CD4-positive, alpha-beta T cell treated with Interleukin-15 for 4 hours (primary cell): ENCODE measurements around the gene RASGRP2.
A peak's percentile ranks its signal among the peaks of the same experiment; 100 is the strongest.

ENCODE experiments used
- DNase-seq: peaks from one replicate; pipeline ENCODE4 v3.0.0-alpha.2; 2020; ENCODE audit warnings: low spot score

The RASGRP2 gene

DNA sequence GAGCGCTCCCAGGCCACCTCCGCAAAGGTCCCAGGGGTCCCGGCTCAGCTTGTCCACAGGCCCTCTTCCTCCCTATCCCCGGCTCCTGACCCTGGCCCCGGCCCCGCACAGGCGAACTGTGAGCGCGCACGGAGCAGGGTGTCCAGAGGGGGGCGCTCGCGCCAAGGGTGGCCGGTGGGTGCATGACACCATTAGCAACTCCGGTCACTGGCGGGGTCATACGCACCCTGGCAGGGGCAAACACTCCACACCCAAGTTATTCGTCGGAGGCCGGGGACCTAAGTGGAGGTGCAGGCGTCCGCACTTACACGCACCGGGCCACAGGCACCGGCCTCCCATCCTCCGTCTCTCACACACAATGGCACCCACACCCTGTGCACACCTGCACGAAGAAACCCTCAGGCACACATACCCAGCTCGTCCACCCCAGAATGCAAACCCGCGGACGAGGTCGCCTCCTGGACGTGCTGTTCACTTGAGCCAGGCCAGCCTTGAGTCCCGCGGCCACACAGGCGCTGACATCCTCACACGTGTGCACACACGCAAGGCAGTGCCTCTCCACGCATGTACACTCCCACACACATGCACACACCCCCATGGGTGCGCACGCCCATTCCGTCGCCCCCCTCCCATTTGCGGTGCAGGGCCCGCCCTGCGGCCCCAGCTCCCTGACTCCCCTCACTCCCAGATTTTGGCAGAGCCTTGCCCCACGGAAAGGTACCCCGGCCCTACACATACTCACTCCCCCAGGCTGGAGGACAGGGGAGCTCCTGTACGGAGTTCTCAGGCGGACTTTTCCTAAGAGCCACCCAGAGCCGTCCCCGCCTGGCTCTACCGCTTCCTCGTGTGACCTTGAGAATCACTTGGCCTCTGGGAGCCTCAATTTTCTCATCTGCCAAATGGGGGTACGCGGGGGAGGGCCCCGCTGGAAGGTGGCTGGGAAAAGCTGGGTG lies at the start of gene RASGRP2:
Gene RASGRP2 (minus strand): TSS at position 552 of the 953 bp plus-strand sequence. CDS start 1,276 bp downstream, outside the sequence.
- peak; percentile 85 for DNase-seq

DNA sequence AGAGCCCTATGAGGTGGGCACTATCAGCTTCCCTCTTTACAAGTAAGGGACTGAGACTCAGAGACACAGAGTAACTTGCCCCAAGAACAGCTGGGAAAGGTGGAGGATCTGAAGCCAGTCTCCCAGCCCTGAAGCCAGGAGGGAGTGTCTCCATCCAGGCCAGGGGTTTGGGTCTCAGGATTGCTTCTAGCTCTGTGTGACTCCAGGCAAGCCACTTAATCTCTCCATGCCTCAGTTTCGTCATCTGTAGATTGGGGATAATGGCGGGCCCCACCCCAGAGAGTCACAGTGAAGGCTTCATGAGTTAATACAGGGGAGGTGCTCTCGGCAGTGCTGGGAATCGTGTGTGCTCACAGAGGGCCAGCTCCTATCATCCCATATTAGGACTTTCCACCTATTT lies 48.5 kb upstream of the RASGRP2 start:
- no peak for DNase-seq

DNA sequence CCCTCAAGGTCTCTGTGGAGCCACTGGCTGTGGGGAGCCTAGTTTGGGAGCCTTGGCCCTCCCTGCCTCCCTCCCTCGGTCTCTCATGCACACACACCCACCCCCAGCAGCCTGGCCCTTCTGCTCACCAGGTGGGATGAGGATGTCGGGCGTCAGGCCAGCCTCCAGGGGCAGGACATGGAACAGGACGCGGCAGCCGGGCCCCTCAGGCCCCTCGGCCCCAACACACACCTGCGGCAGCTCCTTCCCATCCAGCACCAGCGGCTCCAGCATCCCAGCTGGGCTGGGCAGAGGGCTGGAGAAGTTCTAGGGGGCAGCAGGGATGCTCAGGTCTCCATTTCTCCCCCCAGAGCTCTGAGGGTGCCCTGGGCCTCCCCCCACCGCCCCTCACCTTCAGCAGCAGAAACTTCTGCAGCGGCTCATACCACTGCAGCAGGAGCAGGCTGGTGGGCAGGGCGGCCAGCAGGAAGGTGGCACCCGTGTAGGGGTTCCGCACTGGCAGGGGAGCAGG lies 47.9 kb upstream of the RASGRP2 start:
- no peak for DNase-seq

DNA sequence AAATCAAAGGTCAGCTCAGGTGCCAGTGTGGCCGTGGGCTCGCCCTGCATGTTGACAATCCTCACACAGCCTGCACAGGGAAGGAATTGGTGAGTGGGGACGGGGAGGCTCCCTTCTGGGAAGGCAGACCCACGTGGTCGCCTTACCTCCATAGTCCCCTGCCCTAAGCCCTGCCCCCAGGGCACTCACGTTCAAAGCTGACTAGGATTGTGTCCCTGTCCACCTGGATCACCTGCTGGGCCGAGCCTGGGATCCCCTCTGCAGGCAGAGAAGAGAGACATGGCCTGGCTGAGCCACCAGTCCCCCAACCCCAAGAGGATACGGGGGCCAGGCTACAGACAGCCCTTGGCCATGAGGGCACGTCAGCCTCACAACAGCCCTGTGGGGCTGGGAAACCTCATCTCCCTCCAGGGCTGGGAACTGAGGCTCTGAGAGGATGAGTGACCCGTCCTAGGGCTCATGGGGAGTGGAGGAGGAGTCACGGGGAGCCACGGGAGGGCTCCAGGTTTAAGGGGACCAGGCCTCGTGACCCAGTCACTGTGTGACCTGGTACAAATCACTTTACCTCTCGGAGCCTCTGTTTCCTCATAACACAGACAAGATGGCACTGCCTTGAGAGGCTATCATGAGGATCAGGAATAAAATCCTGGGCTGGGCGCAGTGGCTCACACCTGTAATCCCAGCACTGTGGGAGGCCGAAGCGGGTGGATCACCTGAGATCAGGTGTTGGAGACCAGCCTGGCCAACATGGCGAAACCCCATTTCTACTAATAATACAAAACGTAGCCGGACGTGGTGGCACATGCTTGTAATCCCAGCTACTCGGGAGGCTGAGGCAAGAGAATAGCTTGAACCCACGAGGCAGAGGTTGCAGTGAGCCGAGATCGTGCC lies 46.5 kb upstream of the RASGRP2 start:
- DNase-seq: no peak

DNA sequence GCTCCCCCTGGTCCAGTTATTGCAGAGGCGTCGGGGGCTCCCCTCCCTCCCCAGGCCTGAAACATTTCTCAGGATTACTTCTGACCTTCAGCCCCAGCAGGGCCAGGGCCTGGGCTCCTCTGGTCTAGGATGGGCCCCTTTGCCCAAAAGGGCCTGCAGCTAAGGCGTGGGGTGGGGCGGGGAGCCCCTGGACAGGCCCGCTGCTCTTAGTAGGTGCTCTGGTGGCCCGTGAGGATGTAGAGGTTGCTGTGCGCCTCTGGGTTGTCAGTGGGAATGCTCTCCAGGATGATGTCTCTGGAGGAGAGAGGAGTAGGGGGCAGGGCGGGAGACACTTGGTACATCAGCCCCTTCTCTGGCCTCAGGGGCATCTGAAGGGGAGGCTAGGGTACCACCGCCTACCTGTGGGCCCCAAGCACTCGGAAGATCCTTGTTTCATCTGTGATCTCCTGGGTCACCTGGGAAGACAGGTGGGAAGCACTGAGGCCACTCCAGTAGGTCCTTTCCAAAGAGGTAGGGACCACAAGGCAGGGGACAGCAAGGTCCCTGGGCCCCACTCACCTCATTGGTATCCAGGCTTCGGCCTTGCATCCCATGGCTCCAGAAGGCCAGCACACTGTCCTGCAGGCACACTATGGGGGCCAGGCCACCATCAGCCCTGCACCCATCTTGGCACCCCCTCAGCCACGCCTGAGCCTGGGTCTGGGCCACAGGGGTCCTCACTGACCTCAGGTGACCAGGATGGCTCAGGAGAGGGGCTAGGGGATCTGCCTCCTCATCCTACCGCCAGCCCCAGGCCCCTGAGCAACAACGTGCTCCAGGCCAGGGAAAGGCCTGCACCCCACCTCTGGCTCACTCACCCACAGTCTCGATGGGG lies 45.6 kb upstream of the RASGRP2 start:
- no peak for DNase-seq

DNA sequence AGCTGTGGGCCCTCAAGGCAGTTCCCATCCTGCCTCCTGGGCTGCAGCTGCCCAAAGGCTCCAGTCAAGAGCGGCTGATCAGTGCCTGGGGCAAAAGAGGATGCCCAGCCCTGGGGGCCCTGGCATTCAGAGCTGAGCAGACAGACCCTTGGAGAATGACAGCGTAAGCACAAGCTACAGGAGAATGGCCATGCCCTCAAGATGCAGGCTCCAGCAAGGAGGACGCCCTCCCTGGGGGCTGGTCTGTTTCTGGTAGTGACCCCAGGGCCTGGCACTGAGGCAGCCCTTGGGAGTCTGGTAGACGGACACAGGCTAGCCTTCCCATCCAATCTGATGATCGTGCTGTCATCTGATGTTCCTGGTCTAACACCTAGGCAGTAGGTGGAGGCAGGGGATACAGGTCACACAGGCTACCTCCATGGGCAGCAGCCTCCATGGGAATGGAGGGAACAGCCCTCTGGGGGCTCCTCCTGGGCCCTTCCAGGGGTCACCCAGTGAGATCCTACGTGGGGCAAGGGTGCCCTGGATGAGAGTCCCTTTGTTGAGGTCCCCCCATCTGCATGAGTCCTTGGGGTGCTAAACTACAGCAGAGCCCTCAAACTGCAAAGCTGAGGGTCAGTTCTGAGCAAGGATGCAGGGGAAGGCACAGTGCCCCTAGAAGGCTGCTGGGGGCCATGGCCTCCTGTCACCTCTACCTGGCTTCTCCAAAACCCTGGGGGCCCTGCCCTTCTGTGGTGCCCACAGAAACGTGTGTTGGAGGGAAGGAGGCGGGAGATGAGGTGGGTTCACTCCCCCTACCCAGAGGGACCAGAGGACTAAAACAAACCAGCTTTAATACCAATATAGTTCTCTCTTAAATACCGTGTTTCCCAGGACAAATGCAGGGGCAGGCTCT lies 44.6 kb upstream of the RASGRP2 start:
- no peak for DNase-seq

DNA sequence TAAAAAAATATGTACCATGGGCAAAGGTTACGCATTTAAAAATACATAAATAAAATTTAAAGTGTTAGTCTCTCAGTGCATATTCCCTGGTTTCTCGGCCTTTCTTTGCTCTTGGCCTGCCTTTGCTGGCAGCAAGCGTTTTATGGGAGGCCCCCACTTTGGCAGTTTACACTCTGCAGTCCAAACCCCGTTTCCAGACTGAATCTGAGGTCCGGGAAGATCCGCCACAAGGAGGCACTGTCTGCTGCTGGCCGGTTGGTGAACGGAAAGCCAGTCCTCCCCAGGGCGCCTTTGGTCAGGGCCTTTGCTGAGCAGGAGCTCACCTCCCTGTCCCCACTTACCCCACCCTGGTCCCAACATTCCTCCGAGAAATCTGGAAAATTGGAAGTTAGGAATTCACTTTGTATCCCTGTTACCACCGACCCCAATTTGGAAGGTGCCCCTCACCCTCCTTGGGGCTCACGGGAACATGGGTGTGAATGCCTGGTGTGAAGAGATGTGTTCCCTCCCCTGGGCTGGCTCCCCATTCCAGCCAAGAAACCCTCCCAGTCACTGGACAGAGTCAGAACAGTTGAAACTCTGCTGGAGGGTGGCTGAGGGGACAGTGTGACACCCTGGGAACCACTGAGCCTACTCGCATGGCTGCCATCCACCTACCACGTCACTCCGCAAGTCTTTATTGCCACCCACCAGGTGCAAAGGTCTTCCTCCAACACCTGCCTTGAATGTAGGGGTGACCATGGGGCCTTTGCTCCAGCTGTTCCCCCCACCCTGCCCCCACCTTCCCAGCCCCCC lies 43.8 kb upstream of the RASGRP2 start:
- peak; percentile 64 for DNase-seq

DNA sequence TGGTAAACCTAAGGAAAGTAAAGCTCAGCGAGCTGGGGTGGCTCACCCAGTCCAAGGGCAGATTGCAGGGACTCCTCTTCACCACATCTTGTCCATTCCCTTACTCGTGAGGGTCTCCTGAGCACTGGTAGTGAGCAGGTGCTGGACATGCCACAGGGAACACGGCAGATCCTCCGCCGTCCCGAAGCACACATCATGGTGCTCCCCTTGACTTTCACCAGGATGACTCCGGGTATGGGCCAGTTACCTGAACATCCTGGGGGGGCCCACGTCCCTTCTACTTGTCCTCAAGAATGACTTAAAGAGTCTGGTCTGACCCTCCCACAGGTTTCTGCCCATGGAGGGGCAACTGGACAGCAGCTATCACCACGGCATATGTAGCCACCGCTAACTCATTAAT lies 42.4 kb upstream of the RASGRP2 start:
- no peak for DNase-seq

DNA sequence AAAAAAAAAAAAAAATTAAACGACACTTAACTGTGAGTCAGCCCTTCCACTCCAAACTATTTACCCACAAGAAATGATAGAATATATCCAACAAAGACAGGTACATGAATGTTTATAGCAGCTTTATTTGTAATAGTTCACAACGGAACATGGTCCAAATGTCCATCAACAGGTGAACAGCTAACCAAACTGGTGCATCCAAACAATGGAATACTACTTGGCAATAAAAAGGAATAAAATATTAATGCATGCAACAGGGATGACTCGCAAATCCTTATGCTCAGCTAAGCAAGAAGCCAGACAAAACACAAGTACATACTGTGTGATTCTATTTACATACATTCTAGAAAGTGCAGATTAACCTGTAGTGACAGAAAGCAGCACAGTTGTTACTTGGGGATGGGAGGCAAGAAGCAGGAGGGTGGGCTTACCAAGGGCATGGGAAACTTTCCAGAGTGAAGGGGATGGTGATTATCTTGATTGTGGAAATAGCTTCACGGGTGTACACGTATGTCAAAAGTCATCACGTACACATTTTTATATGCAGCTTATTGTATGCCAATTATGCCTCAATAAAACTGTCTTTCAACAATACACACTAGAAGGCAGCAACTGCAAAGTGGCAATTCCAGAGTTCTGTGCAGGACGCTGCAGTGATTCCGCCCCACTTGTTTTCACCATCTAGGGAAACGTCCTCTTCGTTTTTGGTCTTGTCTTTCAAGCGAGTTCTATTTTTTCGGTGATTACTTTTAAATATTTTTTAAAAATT lies 41.1 kb upstream of the RASGRP2 start:
- DNase-seq: no peak

DNA sequence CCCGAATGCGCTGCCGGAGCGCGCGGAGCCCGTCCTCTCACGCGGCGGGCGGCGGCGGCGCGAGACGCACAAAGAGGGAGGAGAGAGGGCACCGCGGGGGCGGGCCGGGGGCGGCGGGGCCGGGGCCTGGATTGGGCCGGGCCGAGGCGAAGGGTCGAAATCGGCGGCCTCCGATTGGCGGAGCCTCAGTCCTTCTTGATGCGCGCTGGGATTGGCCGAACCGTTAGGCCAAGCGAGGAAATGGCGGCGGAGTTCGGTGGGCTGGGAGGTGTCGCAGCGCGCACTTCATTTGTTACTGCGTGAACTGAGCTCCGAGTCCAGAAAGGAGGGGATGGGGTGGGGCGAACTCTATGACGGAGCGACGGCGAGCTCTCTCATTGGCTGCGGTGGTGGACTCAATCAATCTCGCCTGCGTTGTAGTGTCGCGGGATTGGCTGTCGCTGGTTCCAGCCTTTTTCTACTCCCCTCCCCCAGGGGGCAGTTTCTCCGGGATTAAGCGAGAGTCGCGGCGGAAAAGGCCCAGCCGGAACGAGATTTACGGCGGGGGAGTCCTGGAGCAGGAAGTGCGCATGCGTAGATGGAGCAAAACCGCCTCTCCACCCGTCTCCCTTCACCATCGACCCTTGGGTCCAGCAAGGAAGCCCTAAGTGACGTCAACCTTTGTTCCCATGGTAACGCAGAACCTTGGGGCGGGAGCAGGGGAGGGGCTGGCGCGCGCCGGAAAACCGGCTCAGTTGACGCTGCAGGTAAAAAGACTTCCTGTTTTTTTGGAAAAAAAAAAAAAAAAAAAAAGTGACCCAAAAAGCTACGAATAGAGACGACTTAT lies 34.7 kb upstream of the RASGRP2 start, which contains the start of gene SF1:
Gene SF1 (minus strand): TSS at position 70 of the 826 bp plus-strand sequence. CDS start 150 bp downstream, outside the sequence.
- DNase-seq: peak; percentile 100

DNA sequence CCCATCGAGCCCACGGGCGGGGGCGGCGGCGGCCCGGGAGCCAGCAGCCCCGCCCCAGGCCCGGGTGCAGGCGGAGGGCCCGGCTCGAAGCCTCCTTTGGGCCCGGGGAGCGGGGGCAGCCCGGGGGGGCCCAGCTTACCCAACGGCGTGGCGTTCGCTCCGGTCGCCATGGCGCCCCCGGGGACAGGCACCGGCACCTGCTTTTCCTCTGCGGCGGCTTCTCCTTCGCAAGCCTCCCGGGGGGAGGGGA lies 34.2 kb upstream of the RASGRP2 start:
- no peak for DNase-seq

DNA sequence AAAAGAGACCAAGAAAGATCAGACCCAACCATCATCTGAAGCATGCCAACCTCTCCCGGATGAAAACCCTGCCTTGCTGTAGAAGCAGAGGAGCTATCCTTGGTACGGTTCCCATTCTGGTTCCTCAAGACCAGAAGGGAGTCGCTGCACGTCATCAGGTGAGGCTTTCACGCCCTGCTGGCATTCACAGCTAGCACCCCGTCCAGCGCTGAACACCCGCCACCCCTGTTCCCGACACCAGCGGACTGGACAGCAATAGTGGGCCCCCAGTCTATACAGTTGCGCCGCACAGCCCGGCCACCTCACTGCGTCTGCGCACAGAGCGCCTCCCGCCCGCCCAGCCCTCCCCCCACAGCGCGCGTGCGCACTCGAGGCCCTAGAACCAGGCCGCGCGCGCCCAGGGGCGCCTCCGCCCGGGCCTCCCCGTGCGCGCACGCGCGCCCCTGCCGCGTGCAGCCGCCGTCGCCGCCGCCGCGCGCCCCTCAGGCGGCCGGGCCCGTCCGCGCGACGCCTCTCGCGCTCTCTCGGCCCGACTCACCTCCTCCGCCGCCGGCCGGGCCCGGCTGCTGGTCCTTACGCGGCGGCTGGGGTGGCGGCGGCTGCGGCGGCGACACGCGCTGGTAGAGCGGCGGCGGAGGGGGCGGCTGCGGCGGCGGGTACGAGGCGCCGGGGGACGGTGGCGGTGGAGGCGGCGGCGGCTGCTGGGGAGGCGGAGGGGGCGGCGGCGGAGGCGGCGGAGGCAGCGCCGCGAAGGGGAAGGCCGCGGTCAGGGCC lies 33.7 kb upstream of the RASGRP2 start:
- DNase-seq: peak; percentile 79

DNA sequence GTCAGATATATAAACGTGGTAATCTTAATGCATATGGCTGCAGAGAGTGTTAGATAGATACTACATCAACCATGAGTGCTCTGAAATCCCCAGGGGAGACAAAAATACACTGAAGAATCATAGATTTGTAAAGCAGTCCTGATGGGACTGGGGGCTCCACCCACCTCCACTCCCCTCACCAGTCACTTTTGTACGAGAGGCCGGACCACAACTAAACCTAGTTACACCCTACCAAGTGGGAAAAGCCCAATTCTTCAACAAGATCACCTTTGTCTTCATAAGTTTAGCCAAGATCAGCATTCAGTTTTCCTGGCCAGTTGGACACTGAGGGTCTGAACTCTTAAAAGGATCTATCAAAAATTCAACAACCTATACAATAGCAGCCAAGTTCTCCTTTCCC lies 32.9 kb upstream of the RASGRP2 start:
- DNase-seq: no peak

DNA sequence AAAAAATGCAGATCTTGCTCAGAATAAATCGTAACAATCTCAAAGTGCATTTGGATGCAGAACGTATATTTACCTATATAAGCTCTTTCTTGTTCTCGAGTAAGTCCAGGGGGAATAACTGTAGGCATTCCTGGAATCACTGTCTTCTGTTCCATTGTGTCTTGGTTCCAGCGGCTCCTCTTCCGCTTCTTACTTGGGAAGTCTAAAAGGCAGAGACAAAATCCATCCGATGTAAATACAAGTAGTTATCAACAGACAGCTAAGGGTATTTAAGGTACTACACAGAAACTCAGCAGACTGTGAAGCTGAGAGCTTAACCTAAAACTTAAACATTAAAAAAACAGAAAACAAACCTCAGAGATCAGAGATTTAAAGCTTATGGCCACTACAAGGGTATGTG lies 32.5 kb upstream of the RASGRP2 start:
- DNase-seq: no peak

DNA sequence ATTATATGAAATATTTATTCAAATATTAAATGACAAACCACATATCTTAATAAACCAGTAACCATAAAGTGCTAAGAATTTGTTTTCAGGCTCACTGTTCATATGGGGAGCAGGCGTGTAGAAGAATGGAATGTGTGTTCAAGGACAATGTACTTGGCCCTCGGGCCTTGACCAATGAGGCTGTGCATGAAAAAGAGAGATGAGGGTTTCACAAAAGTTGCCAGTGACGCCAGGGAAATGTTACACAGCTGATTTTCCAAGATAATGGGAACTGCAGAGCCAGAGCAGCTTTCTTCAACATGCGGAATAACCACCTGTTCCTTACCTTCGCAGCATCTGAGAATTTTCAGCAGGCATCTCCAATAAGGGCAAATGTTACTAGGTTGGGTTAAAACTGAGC lies 30.2 kb upstream of the RASGRP2 start:
- DNase-seq: no peak

DNA sequence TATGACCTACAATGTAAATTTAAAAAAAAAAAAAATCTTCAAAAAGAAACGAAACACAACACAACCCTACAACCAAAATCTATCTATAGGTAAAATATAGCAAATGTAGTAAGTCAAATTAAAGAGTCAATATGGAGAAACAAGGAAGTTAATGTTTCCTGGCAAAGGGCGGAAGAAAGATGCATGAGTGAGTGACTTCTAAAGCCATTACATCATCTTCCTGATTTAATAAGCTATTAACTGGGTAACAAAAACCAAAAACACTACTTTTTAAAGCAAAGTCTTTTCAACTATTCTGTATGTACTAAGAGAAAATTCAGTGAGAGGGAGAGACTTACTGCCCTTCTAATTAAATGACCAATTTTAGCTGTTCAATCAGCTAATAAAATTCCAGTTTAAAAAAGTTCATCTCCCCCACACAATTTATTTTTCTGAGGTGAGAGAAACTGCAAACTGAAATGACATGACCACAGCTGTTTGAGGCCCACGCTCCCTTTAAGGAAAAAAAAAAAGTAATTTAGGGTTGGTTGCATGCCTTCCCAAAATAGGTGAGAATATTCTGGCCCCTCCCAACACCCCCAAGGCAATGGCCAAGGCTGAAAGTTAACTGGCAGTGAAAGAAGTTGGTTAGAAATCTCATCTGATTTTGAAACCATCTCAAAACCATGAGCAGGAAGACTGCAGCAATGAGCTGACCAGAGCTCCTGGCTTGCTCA lies 28.5 kb upstream of the RASGRP2 start:
- DNase-seq: no peak

DNA sequence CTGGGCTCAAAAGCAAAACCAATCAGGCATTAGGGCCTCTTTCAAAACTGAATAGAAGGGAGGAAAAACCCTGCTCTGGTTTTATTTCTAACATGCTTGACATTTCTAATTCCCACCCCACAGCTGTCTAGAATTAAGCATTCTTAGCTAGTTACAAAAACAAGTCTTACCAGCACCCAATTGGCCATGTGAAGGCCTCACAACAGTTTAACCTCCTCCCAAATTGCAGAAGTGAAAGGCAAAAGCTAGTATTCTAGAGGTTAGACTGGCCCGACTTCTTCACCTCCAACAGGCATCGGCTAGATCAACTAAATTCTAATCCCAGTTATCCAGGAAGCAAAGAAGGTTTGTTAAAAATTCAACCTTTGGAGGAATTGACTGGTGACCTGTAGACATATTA lies 27.9 kb upstream of the RASGRP2 start:
- DNase-seq: no peak
